Endometrium (tissue), 2 donors: ENCODE data around the gene CEP192.
"Not testable (repeated sequence)": the region's sequence is repeated elsewhere in the genome, so short reads cannot be mapped to it uniquely, and the experiment has no call there.

Experiments used
- FAIRE-seq: peaks from 2 replicates; lab custom pipeline; 2012; peaks lifted over from hg19 to GRCh38; lab: Jason Lieb, UNC
- donor health status: control.
- donor health status: control.

Gene CEP192, protein sequence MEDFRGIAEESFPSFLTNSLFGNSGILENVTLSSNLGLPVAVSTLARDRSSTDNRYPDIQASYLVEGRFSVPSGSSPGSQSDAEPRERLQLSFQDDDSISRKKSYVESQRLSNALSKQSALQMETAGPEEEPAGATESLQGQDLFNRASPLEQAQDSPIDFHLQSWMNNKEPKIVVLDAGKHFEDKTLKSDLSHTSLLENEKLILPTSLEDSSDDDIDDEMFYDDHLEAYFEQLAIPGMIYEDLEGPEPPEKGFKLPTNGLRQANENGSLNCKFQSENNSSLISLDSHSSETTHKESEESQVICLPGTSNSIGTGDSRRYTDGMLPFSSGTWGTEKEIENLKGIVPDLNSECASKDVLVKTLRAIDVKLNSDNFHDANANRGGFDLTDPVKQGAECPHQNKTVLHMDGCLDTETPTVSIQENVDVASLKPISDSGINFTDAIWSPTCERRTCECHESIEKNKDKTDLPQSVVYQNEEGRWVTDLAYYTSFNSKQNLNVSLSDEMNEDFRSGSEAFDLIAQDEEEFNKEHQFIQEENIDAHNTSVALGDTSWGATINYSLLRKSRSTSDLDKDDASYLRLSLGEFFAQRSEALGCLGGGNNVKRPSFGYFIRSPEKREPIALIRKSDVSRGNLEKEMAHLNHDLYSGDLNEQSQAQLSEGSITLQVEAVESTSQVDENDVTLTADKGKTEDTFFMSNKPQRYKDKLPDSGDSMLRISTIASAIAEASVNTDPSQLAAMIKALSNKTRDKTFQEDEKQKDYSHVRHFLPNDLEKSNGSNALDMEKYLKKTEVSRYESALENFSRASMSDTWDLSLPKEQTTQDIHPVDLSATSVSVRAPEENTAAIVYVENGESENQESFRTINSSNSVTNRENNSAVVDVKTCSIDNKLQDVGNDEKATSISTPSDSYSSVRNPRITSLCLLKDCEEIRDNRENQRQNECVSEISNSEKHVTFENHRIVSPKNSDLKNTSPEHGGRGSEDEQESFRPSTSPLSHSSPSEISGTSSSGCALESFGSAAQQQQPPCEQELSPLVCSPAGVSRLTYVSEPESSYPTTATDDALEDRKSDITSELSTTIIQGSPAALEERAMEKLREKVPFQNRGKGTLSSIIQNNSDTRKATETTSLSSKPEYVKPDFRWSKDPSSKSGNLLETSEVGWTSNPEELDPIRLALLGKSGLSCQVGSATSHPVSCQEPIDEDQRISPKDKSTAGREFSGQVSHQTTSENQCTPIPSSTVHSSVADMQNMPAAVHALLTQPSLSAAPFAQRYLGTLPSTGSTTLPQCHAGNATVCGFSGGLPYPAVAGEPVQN (N-terminal part only)

DNA sequence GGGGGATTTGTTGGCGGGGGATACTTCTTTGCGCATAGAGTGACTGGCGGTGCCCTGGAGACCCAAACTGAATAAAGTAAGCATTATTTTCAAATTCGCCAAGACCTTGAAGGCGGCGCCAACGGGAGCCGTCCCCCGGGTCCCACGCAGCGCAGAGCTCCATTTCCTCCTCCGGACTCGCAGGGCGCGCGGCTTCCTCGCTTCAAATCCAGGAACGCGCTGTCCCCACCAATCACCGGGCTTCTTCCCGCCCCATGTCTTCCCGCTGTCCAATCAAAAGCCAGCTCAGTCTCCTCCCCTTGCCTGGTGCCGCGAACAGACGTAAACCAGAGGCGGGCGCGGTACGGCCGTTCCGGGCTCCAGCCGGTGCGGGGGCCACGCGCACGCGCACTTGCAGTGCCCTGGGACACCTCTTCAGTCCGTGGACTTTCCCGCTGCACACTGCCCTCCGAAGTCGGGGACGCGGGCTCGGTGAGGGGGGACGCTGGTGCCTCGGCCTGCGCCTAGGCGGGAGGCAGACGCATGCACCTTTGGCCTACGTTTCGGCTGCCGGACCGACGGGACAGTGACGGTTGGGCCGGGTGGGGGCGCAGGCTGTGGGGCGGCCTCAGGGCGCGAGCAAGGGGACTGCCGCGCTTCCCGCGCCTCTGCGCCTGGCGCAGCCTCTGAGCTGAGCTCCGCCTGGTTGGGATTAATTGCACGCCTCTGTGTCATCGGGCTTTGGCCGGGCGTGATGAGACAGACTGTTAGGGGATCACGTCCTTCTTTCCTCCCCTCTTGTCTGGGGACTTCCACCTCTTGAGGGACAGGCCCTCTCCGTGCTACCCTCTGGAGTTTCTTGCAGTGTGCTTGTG is at the start of gene CEP192:
Gene CEP192, plus strand, starts transcription at position 396 of the 854 bp plus-strand sequence. CDS start 8,063 bp downstream, outside the sequence.
- FAIRE-seq, result peak; percentile 97

DNA sequence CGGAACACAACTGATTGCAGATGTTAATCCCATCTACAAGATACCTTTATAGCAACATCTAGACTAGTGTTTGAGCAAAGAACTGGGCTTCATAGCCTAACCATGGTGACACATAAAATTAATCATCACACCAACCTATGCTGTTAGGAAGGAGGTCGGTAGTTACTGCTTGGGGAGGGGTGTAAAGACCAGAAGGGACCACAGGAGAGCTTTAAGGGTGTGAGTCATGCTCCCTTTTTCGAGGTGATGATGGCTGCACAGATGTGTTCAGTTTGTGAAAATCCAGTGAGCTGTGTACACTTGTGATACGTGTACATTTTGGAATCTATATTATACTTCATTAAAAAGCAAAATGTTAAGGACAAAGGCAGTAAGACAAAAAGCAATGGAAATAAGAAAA is 47.9 kb upstream of the CEP192 start:
- no peak for FAIRE-seq

DNA sequence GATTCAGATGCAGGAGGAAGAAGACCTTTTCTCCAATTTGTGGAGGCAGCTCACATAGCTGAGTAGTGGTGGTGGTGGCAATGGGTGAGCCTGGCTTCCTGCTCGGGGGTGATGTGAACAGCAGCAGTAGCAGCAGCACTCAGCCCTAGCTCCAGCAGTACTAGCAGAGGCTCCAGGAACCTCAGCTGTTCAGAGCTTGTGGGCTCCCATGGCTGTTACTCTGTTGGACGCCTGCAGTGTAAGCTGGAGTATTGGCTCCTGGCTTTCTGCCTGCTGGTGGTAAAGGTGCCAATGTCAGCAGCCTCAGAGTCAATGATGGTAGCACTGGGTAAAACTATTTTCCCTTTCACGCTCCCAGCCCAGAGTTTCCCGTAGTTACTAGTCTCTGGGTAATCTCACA is 46.5 kb upstream of the CEP192 start:
- no peak for FAIRE-seq

DNA sequence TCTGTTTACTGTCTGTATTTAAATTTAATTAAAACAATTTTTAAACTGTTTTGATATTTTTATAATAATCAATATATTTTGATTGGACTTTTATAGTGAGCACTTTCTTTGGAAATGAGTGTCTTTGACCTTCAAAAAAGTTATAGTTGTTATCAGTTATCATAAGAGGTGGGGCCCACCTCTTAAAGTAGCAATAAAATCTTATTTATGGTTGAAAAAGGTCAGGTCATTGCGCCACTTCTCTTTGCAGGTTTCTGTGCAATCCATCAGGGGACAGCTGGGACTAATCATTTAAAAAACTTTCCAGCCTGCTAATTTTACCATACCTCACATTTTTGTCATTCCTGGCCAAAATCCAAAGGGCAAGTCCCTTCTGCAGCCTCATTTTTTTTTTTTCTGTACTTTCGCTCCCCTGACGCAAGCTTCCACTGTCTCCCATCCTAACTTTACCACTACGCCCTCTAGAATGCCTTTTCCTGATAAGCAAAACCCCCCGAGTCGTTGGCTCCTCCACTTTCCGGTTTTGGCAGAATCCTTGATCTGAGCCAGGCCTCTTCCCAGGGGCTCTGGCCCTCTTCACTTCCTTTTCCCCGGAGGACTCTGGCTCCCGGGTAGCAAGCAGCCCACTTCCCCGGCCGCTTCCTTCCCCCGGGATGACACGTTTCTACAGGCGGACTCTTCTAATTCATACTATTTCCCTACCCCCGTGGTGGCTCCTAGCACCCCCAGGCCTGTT is 44.4 kb upstream of the CEP192 start:
- FAIRE-seq, result peak; percentile 67

DNA sequence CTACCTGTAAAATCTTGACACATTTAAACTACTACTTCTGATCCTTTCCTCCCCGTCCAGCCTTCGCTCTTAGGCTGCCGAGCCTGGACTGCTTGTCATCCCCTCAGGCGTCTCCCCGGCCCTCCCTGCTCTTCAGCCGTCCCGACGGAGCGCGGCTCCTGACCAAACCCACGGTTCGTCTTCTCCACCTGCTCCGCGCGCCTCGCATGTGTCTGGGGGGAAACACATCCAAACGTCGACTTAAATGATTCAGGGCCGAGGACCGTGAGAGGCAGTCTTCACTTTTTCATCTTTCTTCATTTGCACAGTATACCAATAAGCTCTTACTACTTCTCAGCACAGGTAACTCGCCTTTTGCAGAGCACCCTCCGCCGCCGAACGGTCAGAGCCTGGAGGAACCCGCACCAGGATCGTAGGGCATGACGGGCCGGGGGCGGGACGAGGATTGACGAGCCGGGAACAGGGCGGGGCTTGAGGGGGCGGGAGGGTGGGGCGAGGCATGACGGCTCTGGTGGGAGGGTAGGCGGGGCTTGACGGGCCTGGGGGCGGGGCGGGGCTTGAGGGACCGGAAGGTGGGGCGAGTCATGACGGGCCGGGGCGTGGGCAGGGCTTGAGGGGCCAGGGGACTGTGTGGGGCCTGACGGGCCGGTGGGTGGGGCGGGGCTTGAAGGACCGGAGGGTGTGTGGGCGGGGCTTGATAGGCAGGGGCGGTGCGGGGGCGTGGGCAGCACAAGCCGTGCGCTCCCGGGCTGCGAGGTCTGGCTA is 43.7 kb upstream of the CEP192 start, which contains the start of gene SEH1L:
Gene SEH1L, plus strand, starts transcription at position 727 of the 765 bp plus-strand sequence. CDS start 111 bp downstream, outside the sequence.
- no peak for FAIRE-seq

DNA sequence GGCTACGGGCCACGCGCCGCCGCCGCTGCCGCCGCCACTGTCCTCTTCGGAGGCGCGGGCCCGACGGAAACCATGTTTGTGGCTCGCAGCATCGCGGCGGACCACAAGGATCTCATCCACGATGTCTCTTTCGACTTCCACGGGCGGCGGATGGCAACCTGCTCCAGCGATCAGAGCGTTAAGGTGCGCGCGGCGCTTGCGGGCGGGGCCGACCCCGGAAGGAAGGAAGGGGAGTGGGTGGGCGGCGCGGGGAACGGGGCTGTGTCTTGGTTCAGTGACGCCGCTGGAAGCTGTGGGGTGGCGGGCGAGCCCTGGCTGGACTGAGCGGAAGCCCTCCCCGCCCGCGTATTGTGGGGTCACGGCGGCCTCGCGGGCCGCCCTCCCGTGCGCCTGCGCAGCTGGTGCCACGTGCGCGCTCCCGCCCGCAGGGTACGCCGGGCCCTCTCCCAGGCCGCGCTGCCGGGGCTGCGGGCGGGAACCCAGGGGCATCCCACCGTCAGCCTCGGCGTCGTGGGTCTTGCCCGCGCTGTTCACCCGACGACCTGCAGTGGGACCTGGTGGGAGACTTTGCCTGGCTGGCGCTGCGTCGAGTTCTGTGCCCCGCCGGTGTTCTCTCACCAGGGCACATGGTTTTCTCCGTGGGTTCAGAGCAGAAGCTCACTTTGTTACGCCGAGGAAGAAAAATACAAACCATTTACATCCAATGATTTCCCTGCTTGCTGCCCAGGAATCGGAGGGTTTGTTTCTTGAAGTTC is 42.9 kb upstream of the CEP192 start:
- FAIRE-seq, result no peak

DNA sequence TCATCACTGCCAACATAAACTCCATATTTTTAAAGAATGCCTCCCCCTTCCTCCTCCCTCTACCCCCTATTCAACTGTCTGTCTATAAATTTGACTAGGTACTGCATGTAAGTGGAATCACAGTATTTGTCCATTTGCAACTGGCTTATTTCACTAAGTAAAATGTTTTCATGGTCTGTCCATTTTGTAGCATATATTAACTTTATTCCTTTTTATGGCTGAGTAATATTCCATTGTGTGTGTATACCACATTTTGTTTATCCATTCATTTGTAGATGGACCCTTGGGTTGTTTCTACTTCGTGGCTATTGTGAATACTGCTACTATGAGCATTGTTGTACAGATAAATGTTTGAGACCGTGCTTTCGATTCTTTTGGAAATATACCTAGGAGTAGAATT is 32.7 kb upstream of the CEP192 start:
- FAIRE-seq, result no peak

DNA sequence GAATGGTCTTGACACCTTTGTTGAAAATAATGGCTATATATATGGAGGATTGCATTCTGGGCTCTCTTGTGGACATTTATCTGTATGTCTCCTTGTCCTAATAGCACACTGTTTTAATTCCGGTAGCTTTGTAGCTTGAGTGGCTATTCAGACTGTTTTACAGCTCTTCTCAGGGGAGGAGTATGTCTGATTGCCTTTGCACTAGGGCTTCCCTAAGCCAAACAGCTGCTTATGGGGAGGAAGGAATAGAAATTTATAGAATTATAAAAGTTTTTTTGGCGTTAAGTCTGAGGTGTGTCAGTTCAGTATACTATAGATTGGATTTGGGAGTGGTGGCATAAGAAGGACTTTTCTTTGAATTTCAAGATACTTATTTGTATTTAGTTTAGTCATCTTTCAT is 30.8 kb upstream of the CEP192 start:
- FAIRE-seq, result no peak

DNA sequence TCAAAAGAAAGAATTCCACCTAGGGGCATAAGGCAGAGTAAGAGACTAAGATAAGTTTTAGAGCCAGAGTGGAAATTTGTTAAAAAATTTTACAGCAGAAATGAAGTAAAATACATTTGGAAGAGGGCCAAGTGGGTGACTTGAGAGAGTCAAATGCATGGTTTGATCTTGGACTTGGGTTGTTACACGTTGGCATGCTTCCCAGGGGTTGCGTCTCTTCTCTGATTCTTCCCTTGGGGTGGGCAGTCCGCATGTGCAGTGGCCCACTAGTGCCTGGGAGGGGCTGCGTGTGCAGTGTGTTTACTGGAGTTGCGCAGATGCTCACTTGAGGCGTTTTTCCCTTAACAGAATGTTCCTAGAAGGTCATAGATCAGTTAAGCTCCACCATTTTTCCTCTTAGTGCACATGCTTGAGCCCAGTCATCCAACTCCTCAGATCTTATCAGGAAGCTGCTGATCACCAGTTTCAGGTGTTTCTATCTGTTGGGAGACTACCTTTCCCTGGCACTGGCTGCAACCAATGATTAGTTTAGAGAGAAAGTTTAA is 30.2 kb upstream of the CEP192 start:
- FAIRE-seq, result no peak

DNA sequence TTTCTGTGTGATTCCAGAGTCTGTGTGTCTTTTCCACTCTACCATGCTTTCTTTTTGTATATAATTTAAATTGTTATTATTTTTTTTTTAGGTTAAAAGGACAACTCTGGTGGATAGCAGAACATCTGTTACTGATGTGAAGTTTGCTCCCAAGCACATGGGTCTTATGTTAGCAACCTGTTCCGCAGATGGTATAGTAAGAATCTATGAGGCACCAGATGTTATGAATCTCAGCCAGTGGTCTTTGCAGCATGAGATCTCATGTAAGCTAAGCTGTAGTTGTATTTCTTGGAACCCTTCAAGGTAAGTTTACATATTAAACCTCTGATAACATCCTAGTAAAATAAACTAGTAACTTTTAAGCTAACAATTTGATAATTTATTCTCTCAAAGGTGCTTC is 28.1 kb upstream of the CEP192 start:
- FAIRE-seq, result no peak

DNA sequence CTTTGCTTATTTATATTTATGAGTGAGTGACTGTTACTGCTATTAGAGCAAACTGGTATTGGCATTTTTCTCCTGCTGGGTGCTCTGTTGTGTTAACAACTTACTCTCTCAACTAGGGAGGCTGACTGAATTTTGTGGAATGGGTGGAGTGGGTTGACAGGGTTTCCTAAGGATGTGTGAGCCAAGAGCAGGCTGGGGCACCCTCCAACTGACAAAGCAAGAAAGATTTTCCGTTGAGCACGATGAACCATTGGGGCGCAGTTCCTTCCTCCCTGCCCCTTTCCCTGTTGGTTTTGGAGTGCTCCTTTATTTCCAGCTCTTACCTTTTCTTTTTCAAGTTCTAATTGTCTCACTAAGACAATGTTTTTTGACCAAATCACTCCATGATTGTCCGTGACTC is 23.0 kb upstream of the CEP192 start:
- FAIRE-seq, result no peak

DNA sequence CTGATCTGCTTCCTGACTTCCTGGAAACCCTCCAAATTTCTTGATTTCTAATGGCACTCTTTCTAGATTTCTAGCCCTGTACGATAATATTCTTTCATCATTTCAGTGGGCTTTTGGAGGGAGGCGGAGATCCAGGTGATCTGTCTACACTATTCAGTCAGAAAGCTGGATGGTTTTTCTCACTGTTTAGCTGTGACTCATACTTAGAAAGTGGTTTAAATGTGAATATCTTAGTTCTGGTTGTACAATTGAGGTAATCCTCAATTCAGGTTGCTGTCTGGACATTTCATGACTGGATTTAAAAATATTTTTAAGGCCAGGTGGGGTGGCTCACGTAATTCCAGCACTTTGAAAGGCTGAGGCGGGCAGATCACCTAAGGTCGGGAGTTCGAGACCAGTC is 22.5 kb upstream of the CEP192 start:
- FAIRE-seq, result no peak

DNA sequence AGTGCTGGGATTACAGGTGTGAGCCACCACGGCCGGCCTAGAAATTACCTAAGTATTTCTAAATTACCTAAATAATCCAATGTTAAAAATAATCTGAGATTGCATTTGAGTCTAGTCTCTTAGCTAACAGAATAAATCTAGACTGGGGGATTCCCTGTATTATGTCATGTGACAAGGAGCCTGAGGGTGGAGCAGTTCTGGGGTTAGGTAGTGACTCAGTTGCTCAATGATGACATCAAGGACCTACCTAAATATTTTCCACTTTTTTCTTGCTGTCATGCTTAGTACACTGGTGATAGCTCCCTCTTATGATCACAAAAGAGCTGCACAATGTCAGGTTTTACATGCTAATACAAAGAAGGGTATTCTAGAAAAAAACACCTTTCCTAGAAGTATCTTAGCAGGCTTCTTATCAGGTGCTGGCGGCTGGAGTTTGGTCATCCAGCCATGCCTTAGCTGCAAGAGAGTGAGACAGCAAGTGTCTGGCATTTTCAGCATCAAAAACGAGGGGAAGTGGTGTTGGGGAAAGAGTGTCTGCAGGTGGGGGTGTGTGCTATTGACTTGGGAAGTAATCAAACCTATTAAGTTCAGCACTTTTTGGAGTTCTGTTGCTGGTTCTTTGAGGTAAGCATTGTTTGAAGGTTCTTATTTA is 17.5 kb upstream of the CEP192 start:
- no peak for FAIRE-seq

DNA sequence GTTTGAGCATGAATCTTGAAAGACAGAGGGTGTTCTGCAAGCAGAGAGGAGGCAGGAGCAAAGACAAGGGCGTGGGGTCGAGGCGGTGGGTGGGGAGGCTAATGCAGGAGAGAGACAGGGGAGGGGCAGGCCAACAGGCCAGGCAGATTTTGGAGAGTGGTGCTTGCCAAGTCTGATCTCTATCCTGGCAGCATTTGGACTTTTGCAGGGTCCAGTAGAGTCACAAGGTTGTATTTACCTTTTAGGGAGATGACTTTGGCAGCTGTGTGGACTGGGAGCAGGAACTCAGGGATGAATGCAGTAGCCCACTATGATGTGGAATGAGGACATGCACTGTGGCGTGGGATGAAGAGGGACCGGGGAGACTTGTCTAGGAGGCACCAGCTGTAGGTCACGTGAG is 15.7 kb upstream of the CEP192 start:
- no peak for FAIRE-seq

DNA sequence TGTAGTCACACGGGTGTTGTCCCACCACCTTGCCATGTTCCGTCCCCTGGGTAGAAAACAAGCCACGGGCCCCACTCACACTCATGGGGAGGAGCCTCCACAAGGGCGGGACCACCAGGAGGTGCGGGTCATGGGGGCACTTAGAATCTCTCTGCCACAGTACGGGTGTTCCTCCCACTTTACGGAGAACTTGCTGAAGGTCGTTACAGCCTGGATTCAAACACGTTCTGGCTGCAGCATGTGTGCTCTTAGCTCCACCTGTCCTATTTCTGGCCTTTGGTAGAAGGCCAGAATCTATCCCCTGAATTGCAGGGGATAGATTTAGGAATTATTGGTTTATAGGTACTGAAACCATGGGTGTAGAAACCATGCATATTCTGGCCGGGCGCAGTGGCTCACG is 14.9 kb upstream of the CEP192 start:
- no peak for FAIRE-seq

DNA sequence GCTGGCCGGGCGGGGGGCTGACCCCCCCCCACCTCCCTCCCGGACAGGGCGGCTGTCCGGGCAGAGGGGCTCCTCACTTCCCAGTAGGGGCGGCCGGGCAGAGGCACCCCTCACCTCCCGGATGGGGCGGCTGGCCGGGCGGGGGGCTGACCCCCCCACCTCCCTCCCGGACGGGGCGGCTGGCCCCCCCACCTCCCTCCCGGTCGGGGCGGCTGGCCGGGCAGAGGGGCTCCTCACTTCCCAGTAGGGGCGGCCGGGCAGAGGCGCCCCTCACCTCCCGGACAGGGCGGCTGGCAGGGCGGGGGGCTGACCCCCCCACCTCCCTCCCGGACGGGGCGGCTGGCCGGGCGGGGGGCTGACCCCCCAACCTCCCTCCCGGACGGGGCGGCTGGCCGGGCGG is 11.1 kb upstream of the CEP192 start:
- FAIRE-seq, result not testable (repeated sequence)

DNA sequence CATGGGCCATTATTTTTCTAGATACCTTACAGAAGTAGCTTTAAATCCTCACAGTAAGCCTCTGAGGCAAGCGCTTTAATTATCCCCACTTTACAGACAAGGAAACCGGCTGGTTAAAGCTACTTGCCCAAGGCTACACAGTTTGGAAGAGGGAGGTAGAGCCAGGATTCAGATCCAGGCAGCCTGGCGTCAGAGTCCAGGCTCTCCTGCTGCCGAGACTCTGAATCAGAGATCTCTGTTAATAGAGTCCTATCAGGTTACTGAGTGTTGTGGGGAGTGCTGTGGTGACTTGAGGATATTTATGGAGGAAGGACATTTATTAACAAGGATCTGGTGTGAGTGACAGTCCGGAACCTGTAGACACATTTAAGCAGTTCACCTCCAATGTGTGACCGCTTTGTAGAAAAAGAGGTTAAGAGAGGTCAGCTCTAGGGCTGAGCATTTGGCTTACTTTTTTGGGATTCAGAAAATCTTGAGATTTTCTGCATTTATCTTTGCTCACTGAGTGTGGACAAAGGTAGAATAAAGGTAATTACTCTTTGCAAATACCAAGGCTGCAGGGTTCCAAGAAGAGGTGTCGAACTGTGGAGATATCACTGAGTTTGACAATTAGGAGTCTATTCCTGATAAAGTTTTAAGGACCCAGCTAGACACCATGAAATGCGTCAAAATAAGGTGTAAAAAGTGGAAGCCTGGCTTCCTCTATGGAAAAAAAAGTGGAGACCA is 1.6 kb upstream of the CEP192 start:
- no peak for FAIRE-seq

DNA sequence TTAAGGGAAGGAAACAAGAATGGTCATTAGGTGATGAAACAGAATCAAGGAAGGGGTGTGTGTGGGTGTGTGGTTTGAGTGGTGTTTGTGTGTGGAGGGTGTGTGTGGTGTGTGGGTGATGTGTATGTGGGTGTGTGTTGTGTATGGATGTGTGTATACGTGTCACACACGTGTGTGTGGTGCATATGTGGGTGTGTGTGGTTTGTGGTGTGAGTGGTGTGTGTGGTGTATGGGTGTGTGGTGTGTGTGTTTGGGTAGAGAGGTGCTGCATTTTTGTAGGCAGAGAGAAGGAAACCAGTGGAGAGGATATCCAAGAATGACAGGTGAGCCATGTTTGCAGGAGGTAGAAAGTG is 1.1 kb upstream of the CEP192 start:
- FAIRE-seq, result no peak
